Left ventricle myocardium inferior (tissue), 1 donor: ENCODE results near the gene CELSR2. TPM values are rescaled to one million over a fixed set of nuclear protein-coding genes. Genes with fewer than 3 reads are reported as not detected.

Experiments used
- DNase-seq: peaks from one replicate; pipeline ENCODE4 v3.0.0-alpha.2; 2020
- H3K27ac ChIP-seq: fragments of 200-600 bp; replicated peaks from 2 replicates; pipeline ENCODE4 v1.8.0; 2021
- H3K27me3 ChIP-seq: fragments of 200-600 bp; 2 replicates; pipeline ENCODE4 v1.8.0; 2021; ENCODE audit warnings: low read depth
- H3K36me3 ChIP-seq: fragments of 200-600 bp; 2 replicates; pipeline ENCODE4 v1.8.0; 2021
- H3K4me1 ChIP-seq: fragments of 200-600 bp; 2 replicates; pipeline ENCODE4 v1.8.0; 2021
- H3K4me3 ChIP-seq: fragments of 200-600 bp; 2 replicates; pipeline ENCODE4 v1.8.0; 2021; ENCODE audit warnings: mild to moderate bottlenecking, moderate library complexity
- H3K9me3 ChIP-seq: fragments of 200-600 bp; replicated peaks from 2 replicates; pipeline ENCODE4 v1.8.0; 2021
- CTCF ChIP-seq: fragments of 200-600 bp; IDR thresholded peaks from 2 replicates; pipeline ENCODE4 v1.8.0; 2021; ENCODE audit warnings: antibody characterized with exemption, mild to moderate bottlenecking, borderline replicate concordance
- intact Hi-C: fragments of 100-400 bp; cut with micrococcal nuclease; formaldehyde crosslinking; loops from one replicate; pipeline ENCODE4 v1.11.0; 2022
- total RNA-seq: library from RNA; stranded (reverse); fragmentation: NEBNext Ultra II Directional; extraction: Animal tissue kit (Norgen Biotek cat#: 25700); gene quantifications from one replicate; pipeline ENCODE4 v1.2.1, GENCODE V29; 2021
- donor health status: DM: no; HTN: yes; CAD: no; lungs with severe emphysema.

CELSR2 gene
- total RNA-seq, 1 donor from 2014 or later = 4.2 TPM

GRCh38 chr1:109295712-109296415 is 46.5 kb downstream of the CELSR2 start:
- H3K36me3 ChIP-seq = no peaks in the 10 kb centered on the region
- intact Hi-C loops = no loop called here
- H3K27ac ChIP-seq = no peak overlapping the region
- no peaks in the 10 kb centered on the region for H3K9me3 ChIP-seq
- no peak overlapping the region for H3K4me3 ChIP-seq
- no peak for TF ChIP-seq CTCF
- peaks cover 22% of the 10 kb centered on the region for H3K27me3 ChIP-seq
- DNase-seq = no peak
- H3K4me1 ChIP-seq = peaks cover 34% of the 10 kb centered on the region

- no peak for TF ChIP-seq CTCF
- peaks cover 31% of the 10 kb centered on the region for H3K4me1 ChIP-seq
- H3K36me3 ChIP-seq = no peaks in the 10 kb centered on the region
- intact Hi-C loops = no loop called here
- H3K9me3 ChIP-seq = no peaks in the 10 kb centered on the region
- no peak for DNase-seq
- peaks cover 22% of the 10 kb centered on the region for H3K27me3 ChIP-seq
- H3K4me3 ChIP-seq = no peak overlapping the region
- no peak overlapping the region for H3K27ac ChIP-seq
Measured at GRCh38 chr1:109296782-109297181, 47.4 kb downstream of the CELSR2 start.

GRCh38 chr1:109298666-109299557 is 49.6 kb downstream of the CELSR2 start:
- intact Hi-C loops = no loop called here
- Histone ChIP-seq H3K27me3 (peaks cover 21% of the 10 kb centered on the region), H3K27ac (peak overlapping the region; percentile 72), H3K9me3 (no peaks in the 10 kb centered on the region), H3K4me1 (peaks cover 35% of the 10 kb centered on the region), H3K4me3 (peak overlapping the region; percentile 21), H3K36me3 (no peaks in the 10 kb centered on the region)
- TF ChIP-seq CTCF = no peak
- DNase-seq = peak; percentile 48

- intact Hi-C loops = no loop called here
- no peak for TF ChIP-seq CTCF
- Histone ChIP-seq H3K27me3 (peaks cover 13% of the 10 kb centered on the region), H3K36me3 (no peaks in the 10 kb centered on the region), H3K9me3 (no peaks in the 10 kb centered on the region), H3K27ac (peak overlapping the region; percentile 72), H3K4me3 (peak overlapping the region; percentile 21), H3K4me1 (peaks cover 43% of the 10 kb centered on the region)
- peak; percentile 72 for DNase-seq
Measured at GRCh38 chr1:109299558-109300343, 50.4 kb downstream of the CELSR2 start.

- H3K27ac ChIP-seq = peak overlapping the region; percentile 72
- DNase-seq = no peak
- peaks cover 6% of the 10 kb centered on the region for H3K27me3 ChIP-seq
- no peak overlapping the region for H3K4me3 ChIP-seq
- no peak for TF ChIP-seq CTCF
- H3K36me3 ChIP-seq = no peaks in the 10 kb centered on the region
- intact Hi-C loops = no loop called here
- peaks cover 53% of the 10 kb centered on the region for H3K4me1 ChIP-seq
- H3K9me3 ChIP-seq = no peaks in the 10 kb centered on the region
Measured at GRCh38 chr1:109300650-109301151, 51.4 kb downstream of the CELSR2 start.
